Body of pancreas (tissue), 4 donors: ENCODE measurements around the gene CDK18.

ENCODE experiments used
- POLR2A ChIP-seq, 3 donors: fragments of 450-650 bp; IDR thresholded peaks; one replicate each; pipeline ENCODE4 v1.6.1; 2016; ENCODE audit warnings: antibody characterized with exemption in 3 of 3, mild to moderate bottlenecking in 2 of 3
- TF ChIP-seq, protein P1 (sequence below), 7 experiments: fragments of 450-650 bp in 4 of 7; fragments of 200-600 bp in 3 of 7; sonication (generic) in 3 of 7; IDR thresholded peaks; one replicate each; pipeline ENCODE4 v1.5.1; 2016 to 2019; ENCODE audit warnings: antibody characterized with exemption in 7 of 7

DNA sequence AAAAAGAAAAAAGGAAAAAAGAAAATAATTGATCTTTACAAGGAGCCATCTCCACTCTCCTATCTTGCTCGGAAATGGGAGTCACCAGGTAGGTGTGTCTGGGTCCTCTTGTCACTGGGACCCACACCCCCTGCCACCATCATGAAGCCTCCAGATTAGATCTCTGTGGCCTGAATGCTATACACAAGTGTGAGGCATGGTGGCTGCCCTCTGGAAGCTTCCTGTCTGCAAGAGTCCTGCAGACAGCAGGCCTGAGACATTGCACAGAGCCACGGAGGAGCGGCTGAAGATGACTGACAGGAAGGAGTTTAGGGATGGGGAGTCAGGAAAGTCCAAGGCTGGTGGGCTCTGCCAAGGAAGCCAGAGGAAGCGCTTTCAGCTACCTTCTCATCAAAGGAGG is 16.2 kb downstream of the CDK18 start:
- TF ChIP-seq, protein P1, sequence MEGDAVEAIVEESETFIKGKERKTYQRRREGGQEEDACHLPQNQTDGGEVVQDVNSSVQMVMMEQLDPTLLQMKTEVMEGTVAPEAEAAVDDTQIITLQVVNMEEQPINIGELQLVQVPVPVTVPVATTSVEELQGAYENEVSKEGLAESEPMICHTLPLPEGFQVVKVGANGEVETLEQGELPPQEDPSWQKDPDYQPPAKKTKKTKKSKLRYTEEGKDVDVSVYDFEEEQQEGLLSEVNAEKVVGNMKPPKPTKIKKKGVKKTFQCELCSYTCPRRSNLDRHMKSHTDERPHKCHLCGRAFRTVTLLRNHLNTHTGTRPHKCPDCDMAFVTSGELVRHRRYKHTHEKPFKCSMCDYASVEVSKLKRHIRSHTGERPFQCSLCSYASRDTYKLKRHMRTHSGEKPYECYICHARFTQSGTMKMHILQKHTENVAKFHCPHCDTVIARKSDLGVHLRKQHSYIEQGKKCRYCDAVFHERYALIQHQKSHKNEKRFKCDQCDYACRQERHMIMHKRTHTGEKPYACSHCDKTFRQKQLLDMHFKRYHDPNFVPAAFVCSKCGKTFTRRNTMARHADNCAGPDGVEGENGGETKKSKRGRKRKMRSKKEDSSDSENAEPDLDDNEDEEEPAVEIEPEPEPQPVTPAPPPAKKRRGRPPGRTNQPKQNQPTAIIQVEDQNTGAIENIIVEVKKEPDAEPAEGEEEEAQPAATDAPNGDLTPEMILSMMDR (IDR thresholded peaks at IDR 0.05), result no peak
- TF ChIP-seq POLR2A (IDR thresholded peaks at IDR 0.05), result no peak
